Measurements from ENCODE around the gene OBSL1. TPM values are rescaled to one million over a fixed set of nuclear protein-coding genes. Genes with fewer than 3 reads are reported as not detected.

Gene OBSL1
- total RNA-seq, 4 donors from 2014 or later, result 33.2 to 75.7 (median 43.7) TPM

DNA sequence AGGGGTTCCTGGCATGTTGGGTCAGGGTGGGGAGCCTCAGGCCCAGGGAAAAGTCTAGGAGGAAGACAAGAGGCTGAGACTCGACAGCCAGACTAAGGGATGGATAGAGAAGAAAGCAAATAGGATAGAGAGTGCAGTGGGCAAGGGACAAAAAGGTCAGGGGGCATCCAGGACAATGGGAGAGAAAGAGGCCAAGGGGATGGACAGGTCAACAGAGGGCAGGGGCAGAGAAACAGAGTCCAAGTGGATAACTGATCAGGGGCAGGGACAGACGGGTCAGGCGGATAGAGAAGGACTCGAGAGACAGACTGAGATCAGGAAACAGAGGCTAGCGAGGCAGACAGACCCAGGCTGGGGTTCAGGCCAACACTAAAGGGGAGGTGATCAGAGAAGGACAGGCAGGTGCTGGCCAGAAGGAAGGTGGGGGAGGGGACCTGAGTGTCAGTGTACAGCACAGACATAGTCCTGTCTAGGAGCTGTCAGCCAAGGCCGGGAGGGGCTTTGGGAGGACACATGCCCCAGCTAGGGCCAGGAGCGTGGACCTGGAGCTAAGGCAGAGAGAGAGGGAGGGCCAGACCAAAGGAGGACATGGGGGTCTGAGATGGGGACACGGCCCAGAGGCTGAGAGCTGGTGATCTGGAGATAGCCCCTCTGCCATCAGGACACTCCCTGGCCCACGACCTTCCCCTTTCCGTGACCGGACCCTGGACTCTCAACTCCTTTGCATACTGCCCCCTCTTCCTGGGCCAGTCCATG lies 44.8 kb downstream of the OBSL1 start:
- H3K27me3 ChIP-seq, result peaks cover 89% of the 10 kb centered on the region
- 68% methylated on average over 9 of the region's 11 CpGs for WGBS
- no peaks in the 10 kb centered on the region for H3K9me3 ChIP-seq
- DNase-seq (ENCODE audit: low spot score in 2 of 2), result no peak
- peaks cover 21% of the 10 kb centered on the region for H3K4me1 ChIP-seq
- H3K4me3 ChIP-seq, result no peak overlapping the region
- H3K27ac ChIP-seq, result no peak overlapping the region
- no peak for TF ChIP-seq POLR2A (IDR thresholded peaks at IDR 0.05)
- no peak for TF ChIP-seq EP300 (IDR thresholded peaks at IDR 0.05)
- H3K36me3 ChIP-seq, result no peaks in the 10 kb centered on the region

- no peaks in the 10 kb centered on the region for H3K9me3 ChIP-seq
- no peak overlapping the region for H3K4me3 ChIP-seq
- TF ChIP-seq POLR2A (IDR thresholded peaks at IDR 0.05), result no peak
- no peak for TF ChIP-seq POLR2AphosphoS5 (IDR thresholded peaks at IDR 0.05)
- no peak for TF ChIP-seq EP300 (IDR thresholded peaks at IDR 0.05)
- TF ChIP-seq, protein P1, sequence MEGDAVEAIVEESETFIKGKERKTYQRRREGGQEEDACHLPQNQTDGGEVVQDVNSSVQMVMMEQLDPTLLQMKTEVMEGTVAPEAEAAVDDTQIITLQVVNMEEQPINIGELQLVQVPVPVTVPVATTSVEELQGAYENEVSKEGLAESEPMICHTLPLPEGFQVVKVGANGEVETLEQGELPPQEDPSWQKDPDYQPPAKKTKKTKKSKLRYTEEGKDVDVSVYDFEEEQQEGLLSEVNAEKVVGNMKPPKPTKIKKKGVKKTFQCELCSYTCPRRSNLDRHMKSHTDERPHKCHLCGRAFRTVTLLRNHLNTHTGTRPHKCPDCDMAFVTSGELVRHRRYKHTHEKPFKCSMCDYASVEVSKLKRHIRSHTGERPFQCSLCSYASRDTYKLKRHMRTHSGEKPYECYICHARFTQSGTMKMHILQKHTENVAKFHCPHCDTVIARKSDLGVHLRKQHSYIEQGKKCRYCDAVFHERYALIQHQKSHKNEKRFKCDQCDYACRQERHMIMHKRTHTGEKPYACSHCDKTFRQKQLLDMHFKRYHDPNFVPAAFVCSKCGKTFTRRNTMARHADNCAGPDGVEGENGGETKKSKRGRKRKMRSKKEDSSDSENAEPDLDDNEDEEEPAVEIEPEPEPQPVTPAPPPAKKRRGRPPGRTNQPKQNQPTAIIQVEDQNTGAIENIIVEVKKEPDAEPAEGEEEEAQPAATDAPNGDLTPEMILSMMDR (IDR thresholded peaks at IDR 0.05), result no peak
- 72% methylated on average over 8 of the region's 9 CpGs for WGBS
- no peak overlapping the region for H3K27ac ChIP-seq
- H3K36me3 ChIP-seq, result no peaks in the 10 kb centered on the region
- peaks cover 27% of the 10 kb centered on the region for H3K4me1 ChIP-seq
- DNase-seq (ENCODE audit: low spot score in 2 of 2), result no peak
- H3K27me3 ChIP-seq, result peaks cover 93% of the 10 kb centered on the region
Measured at GRCh38 chr2:219525533-219526232, 45.7 kb downstream of the OBSL1 start.

DNA sequence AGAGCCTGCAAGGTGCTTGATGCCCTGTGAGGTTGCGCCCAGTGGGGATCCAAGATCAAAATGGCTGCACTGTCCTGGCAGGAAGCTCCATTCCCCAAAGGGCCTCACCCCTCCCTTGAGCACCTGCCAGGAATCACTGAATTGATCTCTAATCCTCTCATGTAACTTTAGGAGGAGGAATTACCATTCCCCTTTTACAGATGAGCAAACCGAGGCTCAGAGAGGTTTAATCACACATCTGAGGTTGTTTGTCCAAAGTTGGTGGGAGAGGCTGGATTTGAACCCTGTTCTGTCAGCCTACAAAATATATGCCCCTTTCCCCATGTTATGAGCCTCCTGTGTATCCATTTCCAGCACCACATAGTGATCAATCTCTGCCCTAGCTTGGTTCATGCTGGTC lies 46.5 kb downstream of the OBSL1 start:
- H3K4me1 ChIP-seq, result peaks cover 24% of the 10 kb centered on the region
- H3K36me3 ChIP-seq, result no peaks in the 10 kb centered on the region
- TF ChIP-seq POLR2AphosphoS5 (IDR thresholded peaks at IDR 0.05) (no peak), EP300 (IDR thresholded peaks at IDR 0.05) (no peak), POLR2A (IDR thresholded peaks at IDR 0.05) (no peak)
- TF ChIP-seq, protein P1 (IDR thresholded peaks at IDR 0.05), result no peak
- H3K27me3 ChIP-seq, result peaks cover 90% of the 10 kb centered on the region
- WGBS, result 100% methylated on average over 2 of the region's 2 CpGs
- DNase-seq (ENCODE audit: low spot score in 2 of 2), result no peak
- no peak overlapping the region for H3K27ac ChIP-seq
- no peaks in the 10 kb centered on the region for H3K9me3 ChIP-seq
- no peak overlapping the region for H3K4me3 ChIP-seq

GRCh38 chr2:219523031-219523671 lies 48.2 kb downstream of the OBSL1 start:
- no peaks in the 10 kb centered on the region for H3K36me3 ChIP-seq
- TF ChIP-seq, protein P1 (IDR thresholded peaks at IDR 0.05), result no peak
- TF ChIP-seq POLR2A (IDR thresholded peaks at IDR 0.05) (no peak), POLR2AphosphoS5 (IDR thresholded peaks at IDR 0.05) (no peak), EP300 (IDR thresholded peaks at IDR 0.05) (no peak)
- peaks cover 22% of the 10 kb centered on the region for H3K4me1 ChIP-seq
- DNase-seq (ENCODE audit: low spot score in 2 of 2), result no peak
- peak overlapping the region; percentile 27 for H3K4me3 ChIP-seq
- WGBS, result 28% methylated on average over 24 of the region's 24 CpGs
- no peak overlapping the region for H3K27ac ChIP-seq
- no peaks in the 10 kb centered on the region for H3K9me3 ChIP-seq
- H3K27me3 ChIP-seq, result peaks cover 84% of the 10 kb centered on the region

DNA sequence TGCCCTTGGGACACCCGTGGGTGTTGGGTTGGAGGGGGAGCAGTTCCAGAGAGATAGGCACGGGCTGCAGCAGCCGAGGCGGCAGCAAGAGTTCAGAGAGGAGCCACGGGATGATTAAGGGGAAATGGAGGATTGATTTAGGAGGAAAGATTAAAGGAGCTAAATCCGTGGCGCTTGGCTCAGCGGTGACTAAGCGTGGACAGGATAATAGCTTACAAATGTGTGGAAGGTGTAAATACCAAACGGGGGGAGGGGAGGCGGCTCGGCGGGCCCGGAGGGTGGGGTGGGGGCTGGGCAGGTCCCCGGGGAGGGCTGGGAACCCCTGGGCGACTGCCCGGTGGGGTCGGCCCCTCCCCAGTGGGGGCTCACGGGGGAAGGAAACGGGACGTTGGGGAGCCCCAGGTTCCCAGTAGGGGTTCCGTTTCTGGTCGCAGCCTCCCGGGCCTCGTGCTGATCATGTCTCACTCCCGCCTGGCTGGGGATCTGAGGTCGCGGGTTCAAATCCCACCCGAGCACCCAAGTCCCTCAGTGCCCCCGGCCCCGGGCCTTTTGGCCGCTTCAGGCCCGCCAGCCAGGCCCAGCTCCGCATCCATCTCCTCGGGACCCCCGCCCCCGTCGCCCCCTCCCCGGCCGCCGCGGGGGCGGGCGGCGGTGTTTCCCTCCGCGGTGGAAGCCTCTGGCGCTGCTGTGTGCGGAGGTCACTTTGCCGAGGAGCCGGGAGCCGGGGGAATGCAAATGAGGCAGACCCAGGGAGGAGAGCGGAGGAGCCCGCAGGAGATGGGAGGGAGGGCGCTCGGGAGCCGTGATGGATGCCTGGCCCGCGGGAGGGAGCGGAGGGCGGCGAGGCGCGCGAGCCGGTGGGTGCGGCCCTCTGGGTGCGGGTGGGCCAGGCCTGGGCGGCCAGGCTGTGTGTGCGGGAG lies 49.0 kb downstream of the OBSL1 start:
- Histone ChIP-seq H3K4me1 (peaks cover 22% of the 10 kb centered on the region), H3K36me3 (no peaks in the 10 kb centered on the region), H3K27ac (no peak overlapping the region), H3K4me3 (peak overlapping the region; percentile 27), H3K27me3 (peaks cover 83% of the 10 kb centered on the region), H3K9me3 (no peaks in the 10 kb centered on the region)
- WGBS, result 3% methylated on average over 45 of the region's 70 CpGs
- TF ChIP-seq, protein P1 (IDR thresholded peaks at IDR 0.05), result no peak
- no peak for TF ChIP-seq POLR2A (IDR thresholded peaks at IDR 0.05)
- TF ChIP-seq EP300 (IDR thresholded peaks at IDR 0.05), result no peak
- no peak for TF ChIP-seq POLR2AphosphoS5 (IDR thresholded peaks at IDR 0.05)
- no peak for DNase-seq (ENCODE audit: low spot score in 2 of 2)

Measured in suprapubic skin (tissue), 4 donors.